Measurements from ENCODE around the gene MYO1G.
"Not testable (repeated sequence)": the region's sequence is repeated elsewhere in the genome, so short reads cannot be mapped to it uniquely, and the experiment has no call there.

Gene MYO1G

DNA sequence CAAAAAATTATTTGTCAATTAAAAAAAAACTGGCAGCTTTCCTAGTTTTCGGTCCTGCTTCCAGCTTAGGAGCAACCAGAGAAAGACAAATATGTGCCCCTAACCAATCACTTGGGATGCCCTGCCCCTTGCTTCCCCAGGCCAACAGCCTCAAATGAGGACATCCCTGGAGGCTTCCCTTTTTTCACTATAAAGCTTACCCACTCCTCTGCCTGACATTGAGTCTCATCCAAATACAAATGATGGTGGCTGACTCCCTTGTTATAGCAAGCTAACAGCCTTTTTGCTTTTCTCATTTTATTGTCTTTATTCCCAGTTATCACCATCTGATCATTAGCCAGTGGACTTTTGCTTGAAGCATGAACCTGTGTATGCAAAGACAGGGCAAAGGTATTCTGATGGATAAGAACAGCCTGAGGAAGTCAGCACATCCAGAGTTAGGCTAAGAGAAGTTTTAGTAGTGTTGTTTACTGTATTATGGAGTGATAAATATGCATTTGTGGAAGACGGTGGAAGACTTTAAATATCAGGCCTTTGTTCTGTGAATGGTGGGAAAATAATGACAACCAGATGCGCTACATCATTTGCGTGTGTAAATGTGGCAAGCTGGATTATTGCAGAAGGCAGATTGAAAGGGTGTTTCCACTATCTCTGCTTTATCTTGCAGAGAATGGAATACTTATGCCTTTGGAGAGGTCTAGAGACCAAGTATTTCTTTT lies 19.5 kb upstream of the MYO1G start:
- DNase-seq, result no peak

DNA sequence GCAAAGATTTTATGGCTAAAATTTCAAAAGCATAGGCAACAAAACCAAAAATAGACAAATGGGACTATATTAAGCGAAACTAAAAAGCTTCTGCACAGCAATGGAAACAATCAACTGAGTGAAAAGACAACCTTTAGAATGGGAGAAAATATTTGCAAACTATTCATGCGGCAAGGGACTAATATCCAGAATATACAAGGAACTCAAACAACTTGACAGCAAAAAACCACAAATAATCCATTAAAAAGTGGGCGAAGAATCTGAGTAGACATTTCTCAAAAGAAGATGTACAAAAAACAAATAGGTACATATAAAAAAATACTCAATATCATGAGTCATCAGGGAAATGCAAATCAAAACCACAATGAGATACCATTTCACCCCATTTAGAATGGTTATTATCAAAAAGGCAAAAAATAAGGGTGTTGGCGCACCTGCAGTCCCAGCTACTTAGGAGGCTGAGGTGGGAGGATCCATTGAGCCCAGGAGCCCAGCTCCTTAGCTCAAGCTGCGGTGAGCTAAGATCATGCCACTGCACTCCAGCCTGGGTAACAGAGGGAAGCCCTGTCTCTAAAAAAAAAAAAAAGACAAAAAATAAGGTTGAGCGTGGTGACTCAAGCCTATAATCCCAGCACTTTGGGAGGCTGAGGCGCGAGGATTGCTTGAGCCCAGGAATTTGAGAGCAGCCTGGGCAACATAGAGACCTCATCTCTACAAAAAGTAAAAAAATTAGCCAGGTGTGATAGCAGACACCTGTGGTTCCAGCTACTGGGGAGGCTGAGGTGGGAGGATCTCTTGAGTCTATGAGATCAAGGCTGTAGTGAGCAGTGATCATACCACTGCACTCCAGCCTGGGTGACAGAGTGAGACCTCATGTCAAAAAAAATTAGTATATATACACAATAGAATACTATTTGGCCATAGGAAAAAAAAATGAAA lies 17.0 kb upstream of the MYO1G start:
- no peak for DNase-seq

DNA sequence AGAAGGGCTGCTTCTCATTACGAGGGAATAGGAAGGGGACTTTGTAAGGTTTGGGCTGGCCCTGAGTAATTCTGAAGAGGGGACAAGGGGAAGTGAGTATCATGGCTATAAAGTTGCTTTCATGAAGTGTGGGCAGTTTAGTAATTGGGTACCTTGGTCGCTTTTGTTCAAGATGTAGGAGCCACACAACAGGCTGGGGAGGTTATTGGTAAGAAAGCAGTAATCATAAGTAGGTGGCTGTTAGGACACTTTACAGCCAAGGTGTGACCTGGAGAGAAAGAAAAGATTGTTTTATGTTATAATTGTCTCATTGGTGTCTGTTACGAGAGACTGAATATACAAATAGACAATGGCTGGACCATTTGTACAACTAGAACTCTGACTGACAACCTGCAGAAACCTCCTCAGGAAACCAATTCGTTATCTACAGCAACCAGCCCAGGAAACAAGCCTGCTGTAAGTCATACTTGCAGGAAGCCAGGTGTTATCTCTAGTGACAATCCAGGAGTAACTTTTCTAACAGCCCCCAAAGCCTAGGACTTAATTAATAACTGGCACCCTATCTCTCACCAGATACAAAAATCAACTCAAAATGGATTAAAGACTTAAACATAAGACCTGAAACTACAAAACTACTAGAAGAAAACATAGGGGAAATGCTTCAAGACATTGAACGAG lies 16.2 kb upstream of the MYO1G start:
- DNase-seq, result no peak

DNA sequence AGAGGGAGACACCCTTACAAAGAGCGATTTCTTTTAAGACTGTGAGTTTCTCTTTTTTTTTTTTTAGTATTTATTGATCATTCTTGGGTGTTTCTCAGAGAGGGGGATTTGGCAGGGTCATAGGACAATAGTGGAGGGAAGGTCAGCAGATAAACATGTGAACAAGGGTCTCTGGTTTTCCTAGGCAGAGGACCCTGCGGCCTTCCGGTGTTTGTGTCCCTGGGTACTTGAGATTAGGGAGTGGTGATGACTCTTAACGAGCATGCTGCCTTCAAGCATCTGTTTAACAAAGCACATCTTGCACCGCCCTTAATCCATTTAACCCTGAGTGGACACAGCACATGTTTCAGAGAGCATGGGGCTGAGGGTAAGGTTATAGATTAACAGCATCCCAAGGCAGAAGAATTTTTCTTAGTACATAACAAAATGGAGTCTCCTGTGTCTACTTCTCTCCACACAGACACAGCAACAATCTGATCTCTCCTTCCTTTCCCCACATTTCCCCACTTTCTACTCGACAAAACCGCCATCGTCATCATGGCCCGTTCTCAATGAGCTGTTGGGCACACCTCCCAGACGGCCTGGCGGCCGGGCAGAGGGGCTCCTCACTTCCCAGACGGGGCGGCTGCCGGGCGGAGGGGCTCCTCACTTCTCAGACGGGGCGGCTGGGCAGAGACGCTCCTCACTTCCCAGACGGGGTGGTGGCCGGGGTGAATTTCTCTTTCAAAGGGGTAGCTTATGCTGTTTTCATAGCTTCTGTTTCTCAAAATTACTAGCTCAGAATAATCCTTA lies 13.4 kb upstream of the MYO1G start:
- DNase-seq, result not testable (repeated sequence)

DNA sequence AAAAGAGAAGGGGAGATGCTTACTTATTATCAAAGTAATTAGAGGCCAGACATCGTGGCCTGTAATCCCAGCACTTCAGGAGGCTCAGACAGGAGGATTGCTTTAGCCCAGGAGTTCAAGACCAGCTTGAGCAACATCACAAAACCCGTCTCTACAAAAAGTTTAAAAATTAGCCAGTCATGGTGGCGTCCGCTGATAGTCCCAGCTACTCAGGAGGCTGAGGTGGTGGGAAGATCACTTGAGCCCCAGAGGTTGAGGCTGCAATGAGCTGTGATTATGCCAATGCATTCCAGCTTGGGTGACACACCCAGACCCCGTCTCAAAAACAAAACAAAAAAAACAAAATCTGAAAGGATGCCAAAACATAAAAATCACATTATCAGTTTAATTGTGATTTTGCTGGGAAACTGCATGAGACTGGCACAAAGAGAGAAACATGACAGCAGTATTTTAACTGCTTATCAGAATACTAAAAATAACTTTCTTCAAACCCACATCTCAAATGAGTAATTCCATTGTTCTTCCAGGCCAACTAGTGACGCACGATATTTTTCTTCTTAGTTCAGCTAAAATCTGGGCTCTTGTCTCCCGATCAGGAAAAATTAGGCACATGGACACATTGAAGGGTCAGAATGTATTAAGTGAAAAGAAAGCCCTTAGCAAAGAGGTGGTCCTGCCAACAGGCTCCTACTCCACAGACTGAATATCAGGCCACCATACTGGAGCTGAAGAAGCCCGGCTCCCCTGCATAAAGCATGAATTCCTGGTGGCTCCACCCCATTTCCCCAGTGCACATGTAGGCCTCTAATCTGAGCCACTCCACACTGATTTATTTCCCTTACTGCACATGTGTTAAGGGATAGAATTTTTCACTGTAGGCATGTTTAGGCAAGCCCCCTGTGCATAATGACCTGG lies 11.6 kb upstream of the MYO1G start:
- DNase-seq, result no peak

DNA sequence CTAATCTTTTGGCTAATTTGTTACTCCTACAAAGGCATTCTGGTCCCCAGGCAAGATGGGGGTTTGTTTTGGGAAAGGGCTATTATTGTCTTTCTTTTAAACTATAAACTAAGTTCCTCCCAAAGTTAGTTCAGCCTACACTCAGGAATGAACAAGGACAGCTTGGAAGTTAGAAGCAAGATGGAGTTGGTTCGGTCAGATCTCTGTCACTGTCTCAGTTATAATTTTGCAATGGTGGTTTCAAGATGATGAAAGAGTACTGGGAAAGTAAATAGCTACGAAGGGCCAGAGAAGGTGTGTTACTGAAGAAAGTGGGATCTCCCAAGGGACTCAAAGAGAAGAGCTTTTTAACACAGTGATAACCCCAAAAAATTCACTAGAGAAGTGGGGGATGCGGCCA lies 10.3 kb upstream of the MYO1G start:
- no peak for DNase-seq

DNA sequence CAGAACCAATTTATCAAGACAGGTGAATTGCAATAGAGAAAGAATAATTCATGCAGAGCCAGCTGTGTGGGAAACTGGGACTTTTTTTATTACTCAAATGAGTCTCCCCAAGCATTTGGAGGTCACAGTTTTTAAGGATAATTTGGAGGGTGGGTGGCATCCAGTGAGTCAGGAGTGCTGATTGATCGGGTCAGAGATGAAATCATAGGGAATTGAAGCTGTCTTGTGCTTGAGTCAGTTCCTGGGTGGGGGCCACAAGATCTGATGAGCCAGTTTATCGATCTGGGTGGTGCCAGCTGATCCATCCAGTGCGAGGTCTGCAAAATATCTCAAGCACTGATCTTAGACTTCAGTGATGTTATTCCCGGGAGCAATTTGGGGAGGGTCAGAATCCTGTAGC lies 9.9 kb upstream of the MYO1G start:
- no peak for DNase-seq

DNA sequence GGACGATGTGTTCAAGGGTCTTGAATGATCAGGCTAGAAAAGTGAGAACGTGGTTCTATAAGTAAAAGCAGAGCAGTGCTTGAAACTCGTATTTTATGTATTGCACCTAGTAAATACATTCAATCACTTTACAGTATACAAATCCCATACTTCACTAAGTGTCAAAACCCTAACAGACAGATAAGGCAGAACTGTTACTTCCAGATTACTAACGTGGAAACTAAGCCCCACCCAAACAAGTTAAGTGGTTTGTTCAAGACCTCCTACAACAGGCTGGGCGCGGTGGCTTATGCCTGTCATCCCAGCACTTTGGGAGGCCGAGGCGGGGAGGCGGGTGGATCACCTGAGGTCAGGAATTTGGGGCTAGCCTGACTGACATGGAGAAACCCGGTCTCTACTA lies 9.2 kb upstream of the MYO1G start:
- no peak for DNase-seq

DNA sequence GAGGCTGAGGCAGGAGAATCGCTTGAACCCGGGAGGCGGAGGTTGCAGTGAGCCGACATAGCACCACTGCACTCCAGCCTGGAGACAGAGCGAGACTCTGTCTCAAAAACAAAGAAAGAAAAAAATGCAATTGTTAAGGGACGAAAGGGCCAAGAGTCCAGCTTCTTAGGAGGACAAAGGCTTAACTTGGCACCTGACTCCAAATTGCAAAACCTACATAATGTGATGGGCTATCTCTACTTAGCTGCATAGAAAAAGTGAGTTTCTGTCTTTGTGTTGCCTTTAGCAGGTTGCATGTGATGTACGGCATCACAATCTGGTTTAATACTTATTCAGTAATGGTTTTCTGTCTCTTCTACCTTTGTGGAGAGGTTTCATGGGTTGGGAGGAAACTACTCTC lies 8.6 kb upstream of the MYO1G start:
- no peak for DNase-seq

DNA sequence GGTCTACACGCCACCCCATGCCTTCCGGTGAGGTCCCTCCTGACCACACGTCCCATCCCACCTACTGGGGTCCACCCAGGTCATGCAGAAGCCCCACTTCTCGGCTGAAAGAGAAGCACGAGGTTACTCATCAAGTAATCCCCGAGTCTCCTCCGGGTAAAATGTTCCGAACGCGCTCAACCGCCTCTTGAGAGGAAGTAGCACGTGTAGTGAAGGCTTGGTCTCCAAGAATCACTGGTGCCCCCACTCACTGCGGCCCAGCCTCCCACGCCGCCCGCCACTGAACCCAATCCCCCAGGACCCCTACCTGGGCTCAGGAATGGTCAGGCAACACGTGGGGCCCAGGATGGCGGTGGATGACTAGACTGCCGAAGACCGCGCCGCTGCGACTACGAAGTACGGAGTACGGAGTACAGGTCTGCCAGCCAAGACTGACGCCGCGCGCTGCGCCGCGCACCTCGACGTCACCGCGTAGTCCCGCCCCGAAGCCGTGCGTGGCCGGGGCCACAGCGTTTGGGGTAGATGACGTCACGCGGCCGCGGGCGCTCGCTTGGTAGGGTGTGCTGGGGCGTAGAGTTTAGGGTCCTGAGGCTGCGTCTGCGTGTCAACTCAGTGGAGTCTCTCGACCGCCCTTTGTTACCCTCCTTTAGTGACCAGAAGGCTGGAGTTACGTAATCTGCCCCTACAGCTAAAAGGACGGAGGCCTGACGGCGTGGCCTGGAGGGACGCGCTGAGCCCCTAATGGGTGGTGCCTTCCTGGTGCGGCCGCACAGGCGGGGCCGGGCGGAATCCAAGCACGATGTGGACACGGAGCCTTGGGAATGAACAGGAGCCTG lies 7.6 kb upstream of the MYO1G start:
- DNase-seq, result peak; percentile 93

DNA sequence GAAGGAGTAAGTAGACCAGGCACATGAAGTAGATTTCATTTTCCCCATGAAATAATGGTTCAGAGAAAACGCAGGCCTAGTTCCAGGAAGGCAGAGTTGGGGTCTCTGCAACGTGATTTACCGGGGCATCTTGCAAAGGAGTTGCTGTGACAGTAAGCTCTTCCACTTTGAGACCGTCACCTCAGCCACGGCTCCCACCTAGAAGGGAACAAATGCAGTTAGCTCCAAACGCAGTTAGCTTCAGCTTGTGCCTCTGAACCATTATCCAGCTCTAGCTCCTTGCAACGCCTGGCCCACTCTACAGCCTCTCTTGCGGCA lies 7.0 kb upstream of the MYO1G start:
- no peak for DNase-seq

DNA sequence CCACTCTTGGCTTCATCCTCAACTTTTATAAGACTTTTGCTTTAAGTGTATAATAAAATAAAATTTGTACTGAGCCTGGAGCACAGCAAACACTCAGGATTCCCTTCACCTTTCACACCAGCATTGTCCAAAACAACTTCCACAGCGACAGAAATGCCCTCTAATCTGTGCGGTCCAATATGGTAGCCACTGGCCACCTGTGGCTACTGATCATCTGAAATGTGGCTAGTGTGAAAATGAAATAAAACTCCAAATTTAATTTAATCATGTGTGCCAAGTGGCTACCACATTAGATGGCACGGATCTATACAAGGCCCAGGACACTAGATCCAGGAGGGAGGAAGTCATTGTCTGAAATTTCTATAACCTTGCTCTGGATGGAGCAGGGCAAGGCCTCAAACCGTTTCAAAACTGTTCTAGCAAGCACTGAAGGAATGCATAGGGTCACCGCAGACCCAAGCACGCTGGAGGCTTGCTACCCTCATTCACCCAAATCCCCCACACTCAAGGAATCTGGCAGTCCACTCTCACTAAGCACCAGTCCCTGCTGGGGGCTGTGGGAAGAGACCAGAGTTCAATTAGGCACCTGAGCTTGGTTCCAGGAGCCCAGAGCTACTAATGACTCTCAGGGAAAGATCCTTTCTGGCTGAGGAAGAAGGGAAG lies 6.3 kb upstream of the MYO1G start:
- no peak for DNase-seq

DNA sequence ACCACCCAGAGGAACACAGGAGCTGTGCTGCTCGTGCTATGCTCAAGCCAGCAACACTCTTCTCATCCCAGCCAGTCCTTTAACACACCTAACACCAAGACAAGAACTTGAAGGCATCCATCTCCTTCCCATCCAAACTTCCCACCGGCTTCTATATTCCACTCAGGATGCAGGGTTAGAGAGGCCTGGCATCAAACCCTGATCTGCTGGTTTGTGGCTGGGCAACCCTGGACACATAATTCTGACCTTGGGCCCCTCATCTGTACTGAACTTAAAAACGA lies 5.6 kb upstream of the MYO1G start:
- DNase-seq, result no peak

DNA sequence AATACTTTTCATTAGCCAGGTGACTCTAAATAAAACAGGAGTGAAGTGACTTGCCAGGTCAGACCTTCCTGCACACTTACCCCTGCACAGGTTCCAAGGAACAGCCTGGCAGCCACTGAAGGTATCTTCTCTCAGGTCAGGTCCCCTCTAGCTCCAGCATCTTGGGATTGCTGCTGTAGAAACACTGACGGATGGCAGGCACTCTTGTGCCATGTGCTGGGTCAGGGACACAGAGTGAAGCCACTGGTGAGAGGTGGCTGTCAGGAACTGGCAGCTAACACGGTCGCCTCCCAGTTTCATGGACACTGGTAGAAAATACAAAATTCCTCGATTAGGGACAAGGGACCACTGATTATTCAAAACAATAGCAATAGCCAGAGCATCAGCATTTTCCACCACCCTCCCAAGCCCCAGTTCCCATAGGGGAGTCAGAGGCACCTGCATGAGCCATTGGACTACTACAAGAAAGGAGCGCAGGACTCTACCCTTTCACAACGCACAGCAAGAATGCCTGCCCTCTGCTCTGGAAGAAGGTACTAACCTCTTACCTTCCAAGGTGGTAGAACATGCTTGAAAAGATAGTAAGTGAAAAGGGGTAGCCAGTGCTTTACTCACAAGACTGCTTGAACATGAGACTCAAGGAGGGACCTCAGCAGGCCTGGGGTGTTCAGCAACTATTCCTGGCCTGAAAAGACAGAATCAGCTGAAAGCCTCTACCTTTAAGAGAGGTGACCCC lies 5.1 kb upstream of the MYO1G start:
- no peak for DNase-seq

DNA sequence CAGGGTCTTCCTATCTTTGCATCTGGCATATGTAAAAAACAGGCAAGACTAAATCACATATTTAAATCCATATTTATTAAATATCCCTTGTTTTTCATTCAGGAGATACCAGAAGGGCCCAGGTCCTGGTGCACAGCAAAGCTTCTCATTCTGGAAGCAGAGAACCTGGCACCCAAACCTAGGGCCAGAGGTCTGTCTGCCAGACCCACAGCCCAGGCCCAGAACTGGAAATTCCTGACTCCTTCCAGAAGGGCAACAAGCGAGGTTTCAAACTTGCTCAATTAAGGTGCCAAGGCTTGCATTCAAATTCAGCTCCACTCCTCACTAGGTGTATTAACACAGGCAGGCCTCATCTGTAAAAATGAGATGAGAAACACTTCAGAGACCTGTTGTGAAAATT lies 4.2 kb upstream of the MYO1G start:
- DNase-seq, result no peak

DNA sequence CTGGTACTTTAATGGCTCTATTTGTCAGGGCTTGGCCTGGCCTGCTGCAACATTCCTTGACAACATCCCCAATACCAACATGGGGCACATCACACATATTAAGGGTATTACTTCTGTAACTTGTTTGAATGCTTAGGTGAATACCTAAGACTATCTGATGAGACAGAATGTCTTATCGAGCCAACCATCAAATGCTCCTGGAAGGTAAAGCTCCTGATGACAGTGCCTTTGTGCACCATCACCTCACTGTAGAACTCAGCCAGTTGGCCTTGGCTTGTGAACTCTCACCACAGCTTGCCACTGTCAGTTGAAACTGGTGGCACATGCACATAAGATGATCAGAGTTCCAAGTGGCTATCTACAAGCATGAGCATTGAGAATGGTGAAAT lies 3.7 kb upstream of the MYO1G start:
- no peak for DNase-seq

DNA sequence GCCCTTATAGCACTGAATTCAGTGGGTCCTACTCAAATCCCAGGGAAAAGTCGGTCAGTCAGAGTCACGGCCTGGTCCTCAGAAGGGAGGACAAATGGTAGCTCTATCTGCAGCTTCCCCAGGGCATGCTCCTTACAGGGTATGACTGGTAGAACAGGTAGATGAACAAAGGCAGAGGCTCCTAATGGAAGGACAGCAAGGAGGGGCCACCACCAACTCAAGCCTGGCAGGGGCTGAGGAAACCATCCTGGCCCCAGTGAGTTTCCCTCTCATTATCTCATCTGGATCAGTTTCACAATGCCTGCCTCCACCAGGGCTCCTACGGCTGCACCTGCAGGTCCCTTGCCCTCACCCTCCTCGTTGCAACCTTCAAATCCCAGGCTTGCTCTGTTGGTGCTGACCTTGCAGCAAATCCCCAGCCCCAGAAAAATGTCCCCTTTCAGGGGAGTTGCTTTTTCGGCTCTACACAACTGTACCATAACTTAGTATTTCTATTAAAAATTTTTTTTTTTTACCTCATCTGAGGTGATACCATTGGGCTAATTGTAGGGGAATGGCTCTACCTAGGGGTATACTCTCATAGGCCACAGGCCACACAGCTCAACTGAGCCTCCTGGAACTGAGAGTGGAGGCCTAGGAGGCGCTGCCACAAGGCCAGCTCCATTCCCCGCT lies 2.4 kb upstream of the MYO1G start:
- DNase-seq, result no peak

DNA sequence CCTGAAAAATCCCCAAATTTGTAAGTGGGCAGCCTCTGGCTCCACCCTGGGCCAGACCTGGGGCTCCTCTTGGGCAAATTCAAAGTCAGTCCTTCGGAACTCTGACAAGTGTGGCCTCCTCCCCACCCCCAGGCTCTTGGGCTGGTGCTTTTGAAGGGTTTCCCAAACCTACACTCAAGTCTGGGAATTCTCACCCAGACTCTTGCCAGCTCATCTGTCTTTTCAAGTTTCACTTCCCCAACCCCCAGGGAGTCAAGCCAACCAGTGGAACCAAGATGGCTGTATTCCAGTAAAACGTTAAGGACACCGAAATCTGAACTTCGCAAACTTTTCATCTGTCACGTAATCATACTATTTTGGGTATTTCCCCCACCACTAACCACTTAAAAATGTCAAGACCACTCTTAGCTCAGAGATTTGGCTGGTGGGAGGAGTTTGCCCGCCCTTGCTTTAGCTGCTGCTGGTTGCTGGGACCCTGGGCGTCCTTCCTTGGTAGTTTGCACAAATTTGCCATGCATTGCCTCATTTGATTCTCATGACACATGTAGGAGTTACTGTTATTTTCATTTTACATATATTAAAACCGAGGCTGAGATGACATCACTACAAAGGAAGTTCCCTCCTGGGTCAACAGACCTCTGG lies 1.7 kb upstream of the MYO1G start:
- no peak for DNase-seq
